GM12878 (cell line): Measurements from ENCODE around the gene EFCAB7. TPM values are rescaled to one million over a fixed set of nuclear protein-coding genes. Genes with fewer than 3 reads are reported as not detected.

ENCODE experiments used
- ATAC-seq: fragments of 200-7000 bp; cut with Tn5 transposase; 3 replicates; pipeline ENCODE4 v1.9.1; 2020; ENCODE audit warnings: mild to moderate bottlenecking, moderate library complexity
- BruUV-seq: library from RNA; stranded (reverse); fragments of 400-500 nt; replicated peaks from 2 replicates; lab custom pipeline; 2021; lab: Mats Ljungman, UMichigan
- CTCF ChIA-PET: fragments of 300-600 bp; sonication (Branson Sonifier 250); formaldehyde crosslinking; extraction: SDS; loops from one replicate; lab custom pipeline; 2021; ENCODE audit warnings: inconsistent platforms; lab: Yijun Ruan, JAX
- POLR2A ChIA-PET: fragments of 350-600 bp; formaldehyde crosslinking; extraction: SDS; loops from one replicate; lab custom pipeline; 2021; ENCODE audit warnings: inconsistent platforms; lab: Charles Lee
- RAD21 ChIA-PET: fragments of 300-600 bp; sonication (Branson Sonifier 250); formaldehyde crosslinking; loops from one replicate; lab custom pipeline; 2023; ENCODE audit warnings: antibody characterized with exemption; ENCODE audit not compliant: unreplicated experiment; lab: Charles Lee
- SMC1A ChIA-PET: fragments of 300-600 bp; sonication (Branson Sonifier 250); formaldehyde crosslinking; loops from one replicate; lab custom pipeline; 2023; ENCODE audit not compliant: unreplicated experiment, uncharacterized antibody; lab: Charles Lee
- DNase-seq: peaks from one replicate; pipeline ENCODE4 v3.0.0-alpha.2; 2011; ENCODE audit warnings: low read depth, low spot score
- FAIRE-seq: peaks from 3 replicates; lab custom pipeline; 2011; peaks lifted over from hg19 to GRCh38; lab: Jason Lieb, UNC
- H2AFZ ChIP-seq: 2 replicates; pipeline ENCODE4 v1.6.0; 2011; ENCODE audit warnings: low read depth, low read length, control low read depth; ENCODE audit not compliant: control insufficient read depth
- H3K27ac ChIP-seq: 2 replicates; pipeline ENCODE4 v1.5.1; 2011; ENCODE audit warnings: control low read depth; ENCODE audit not compliant: control insufficient read depth, insufficient read depth
- H3K27me3 ChIP-seq, 2 experiments: replicated peaks in 1 of 2; 2 replicates each; pipeline versions ENCODE4 v1.6.0 to v1.6.1; 2011; ENCODE audit warnings: low read length in 1 of 2; ENCODE audit not compliant: control insufficient read depth in 2 of 2, insufficient read depth in 2 of 2
- H3K36me3 ChIP-seq, 2 experiments: 2 replicates each; pipeline ENCODE4 v1.5.1; 2011; ENCODE audit warnings: low read length in 1 of 2; ENCODE audit not compliant: control insufficient read depth in 2 of 2, insufficient read depth in 2 of 2
- H3K4me1 ChIP-seq: 2 replicates; pipeline ENCODE4 v1.6.1; 2011; ENCODE audit warnings: mild to moderate bottlenecking, low read length, moderate library complexity, mixed read lengths; ENCODE audit not compliant: control insufficient read depth, insufficient read depth
- H3K4me2 ChIP-seq: 2 replicates; pipeline ENCODE4 v1.6.0; 2011; ENCODE audit warnings: control low read depth; ENCODE audit not compliant: control insufficient read depth, insufficient read depth
- H3K4me3 ChIP-seq: fragments of 200-600 bp; sonication (generic); 2 replicates; pipeline ENCODE4 v1.5.1; 2016
- H3K79me2 ChIP-seq: 2 replicates; pipeline ENCODE4 v1.6.0; 2011; ENCODE audit warnings: low read length; ENCODE audit not compliant: control insufficient read depth, insufficient read depth
- H3K9ac ChIP-seq: 2 replicates; pipeline ENCODE4 v1.8.0; 2011; ENCODE audit warnings: low read length, control low read depth, mixed read lengths; ENCODE audit not compliant: control insufficient read depth, insufficient read depth
- H3K9me3 ChIP-seq: replicated peaks from 3 replicates; pipeline ENCODE4 v1.5.1; 2011; ENCODE audit warnings: mild to moderate bottlenecking, low read length; ENCODE audit not compliant: control insufficient read depth, insufficient read depth
- H4K20me1 ChIP-seq: 2 replicates; pipeline ENCODE4 v1.6.0; 2011; ENCODE audit not compliant: control insufficient read depth, insufficient read depth
- CREM ChIP-seq: IDR thresholded peaks from 2 replicates; pipeline ENCODE4 v1.6.1; 2014; ENCODE audit warnings: antibody characterized with exemption, low read depth
- EED ChIP-seq: sonication (generic); IDR thresholded peaks from 2 replicates; pipeline ENCODE4 v1.6.1; 2016; ENCODE audit warnings: antibody characterized with exemption, low read depth
- FOS ChIP-seq: IDR thresholded peaks from 3 replicates; pipeline ENCODE4 v1.6.1; 2011; ENCODE audit warnings: borderline replicate concordance; ENCODE audit not compliant: insufficient read length; ENCODE audit errors: extremely low read depth
- LARP7 ChIP-seq: fragments of 450-650 bp; IDR thresholded peaks from 2 replicates; pipeline ENCODE4 v1.6.1; 2017; ENCODE audit warnings: mild to moderate bottlenecking
- MEF2A ChIP-seq: IDR thresholded peaks from 2 replicates; pipeline ENCODE4 v1.6.1; 2011; ENCODE audit warnings: low read depth, mild to moderate bottlenecking, low read length, moderate library complexity; ENCODE audit not compliant: insufficient read depth
- MXI1 ChIP-seq: fragments of 150-350 bp; IDR thresholded peaks from 2 replicates; pipeline ENCODE4 v1.6.1; 2011; ENCODE audit warnings: low read depth, mild to moderate bottlenecking, inconsistent platforms, low read length, improper control_type of control experiment
- MYB ChIP-seq: fragments of 150-350 bp; IDR thresholded peaks from 2 replicates; pipeline ENCODE4 v1.6.1; 2014; ENCODE audit warnings: mild to moderate bottlenecking, low read depth, low read length, borderline replicate concordance
- NR2F1 ChIP-seq: fragments of 450-650 bp; conservative IDR thresholded peaks from 2 replicates; pipeline ENCODE4 v1.6.1; 2017; ENCODE audit warnings: mild to moderate bottlenecking
- PAX5 ChIP-seq: IDR thresholded peaks from 2 replicates; pipeline ENCODE4 v1.6.1; 2011; ENCODE audit warnings: low read depth, low read length, borderline replicate concordance
- PAX8 ChIP-seq: fragments of 450-650 bp; IDR thresholded peaks from 2 replicates; pipeline ENCODE4 v1.6.1; 2017; ENCODE audit warnings: mild to moderate bottlenecking, moderate library complexity
- RBBP5 ChIP-seq: fragments of 200-600 bp; sonication (generic); conservative IDR thresholded peaks from 2 replicates; pipeline ENCODE4 v1.6.1; 2016
- SMAD1 ChIP-seq: fragments of 450-650 bp; IDR thresholded peaks from 2 replicates; pipeline ENCODE4 v1.6.1; 2018; ENCODE audit warnings: mild to moderate bottlenecking, low read depth; ENCODE audit not compliant: partially characterized antibody
- SRF ChIP-seq, 2 experiments: IDR thresholded peaks; 2 replicates each; pipeline ENCODE4 v1.6.1; 2011; ENCODE audit warnings: low read depth in 2 of 2, low read length in 2 of 2, mild to moderate bottlenecking in 1 of 2, moderate library complexity in 1 of 2
- TCF12 ChIP-seq: IDR thresholded peaks from 2 replicates; pipeline ENCODE4 v1.6.1; 2011; ENCODE audit warnings: low read depth, mild to moderate bottlenecking, low read length
- WRNIP1 ChIP-seq: IDR thresholded peaks from 2 replicates; pipeline ENCODE4 v1.6.1; 2011; ENCODE audit warnings: low read depth, low read length, improper control_type of control experiment, borderline replicate concordance
- ZNF274 ChIP-seq: IDR thresholded peaks from one replicate; pipeline ENCODE4 v1.8.0; 2011; ENCODE audit not compliant: insufficient read length, insufficient read depth
- ZZZ3 ChIP-seq: IDR thresholded peaks from 2 replicates; pipeline ENCODE4 v1.6.1; 2011; ENCODE audit warnings: low read depth; ENCODE audit not compliant: control insufficient read depth, insufficient read length
- in situ Hi-C: fragments of 300-500 bp; cut with MboI; formaldehyde crosslinking; loops from 9 replicates; pipeline ENCODE4 v1.14.3; 2018; ENCODE audit warnings: mixed read lengths
- intact Hi-C: fragments of 100-400 bp; cut with micrococcal nuclease; formaldehyde crosslinking; loops from one replicate; pipeline ENCODE4 v1.14.2; 2022; ENCODE audit not compliant: unreplicated experiment
- polyA plus RNA-seq, 11 experiments: library from polyadenylated mRNA; depleted of rRNA in 4 of 11; unstranded in 6 of 11; stranded (reverse) in 5 of 11; fragments of >200 nt; fragmentation: Nextera tagmentation in 4 of 11; fragmentation: Illumina TruSeq in 1 of 11; extraction: Ambion mirVana in 4 of 11; extraction: Trizol in 1 of 11; gene quantifications; 1 replicate in 1 of 11; 2 replicates in 10 of 11; pipeline versions ENCODE4 v1.2.1 to v1.2.3, GENCODE V29; 2011 to 2016; ENCODE audit warnings: inconsistent platforms in 2 of 11, missing spikeins in 2 of 11, low read depth in 1 of 11
- total RNA-seq, 4 experiments: library from RNA; depleted of rRNA in 3 of 4; stranded (reverse); fragments of >200 nt in 3 of 4; fragmentation: Illumina TruSeq in 1 of 4; extraction: Trizol in 1 of 4; gene quantifications; 2 replicates each; pipeline versions ENCODE4 v1.2.1 to v1.2.3, GENCODE V29; 2013 to 2021

The EFCAB7 gene
- total and polyA plus RNA-seq, 10 of the 15 experiments (the other 5 are each of a cell fraction or from before 2014, with no cell fraction given) = 4.4 to 9.8 (median 5.7) TPM

DNA sequence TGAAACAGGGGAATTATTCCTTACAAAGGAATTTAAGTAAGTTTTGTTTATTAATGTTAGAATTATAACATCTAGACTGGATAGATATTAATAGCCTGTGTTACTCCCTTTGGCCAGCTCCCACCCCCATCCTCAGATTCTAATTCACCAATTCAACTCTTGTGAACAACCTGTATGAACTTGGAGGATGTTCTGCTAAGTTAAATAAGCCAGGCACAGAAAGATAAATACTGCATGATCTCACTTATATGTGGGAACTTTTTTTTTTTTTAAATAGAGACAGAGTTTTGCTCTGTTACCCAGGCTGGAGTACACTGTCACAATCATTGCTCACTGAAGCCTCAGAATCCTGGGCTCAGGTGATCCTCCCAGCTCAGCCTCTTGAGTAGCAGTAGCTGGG is 32.2 kb downstream of the EFCAB7 start:
- H3K36me3 ChIP-seq = no peaks in the 10 kb centered on the region
- RAD21 ChIA-PET = no interaction called here
- FAIRE-seq = no peak
- no TSS peak for BruUV-seq
- no peak for TF ChIP-seq WRNIP1
- no peak for TF ChIP-seq MXI1
- no peak for TF ChIP-seq MEF2A
- no peak for TF ChIP-seq MYB
- TF ChIP-seq TCF12 = no peak
- no peak for TF ChIP-seq RBBP5
- TF ChIP-seq LARP7 = no peak
- TF ChIP-seq EED = no peak
- TF ChIP-seq SMAD1 = no peak
- TF ChIP-seq SRF (IDR thresholded peaks at IDR 0.05; ENCODE audit: low read depth in 2 of 2, low read length in 2 of 2) = no peak
- TF ChIP-seq NR2F1 = no peak
- TF ChIP-seq ZZZ3 = no peak
- no peak for TF ChIP-seq FOS
- TF ChIP-seq PAX8 = no peak
- no peak for TF ChIP-seq ZNF274
- no peak for TF ChIP-seq CREM
- no peak for TF ChIP-seq PAX5
- TF ChIP-seq, all 136 proteins: peak for 0
- intact Hi-C loops (no loop called here), in situ Hi-C loops (no loop called here)
- ATAC-seq = no peak
- ChIA-PET SMC1A (interaction anchor here (0.5 to 3.8 kb wide), 10 partner anchors 8 to 689 kb away, joined by 3 to 22 read pairs (median 6); no protein-coding TSS in a partner anchor), CTCF (interaction anchor here (0.6 to 7.0 kb wide), 10 partner anchors 10 to 688 kb away, joined by 3 to 48 read pairs (median 4); no protein-coding TSS in a partner anchor), POLR2A (interaction anchor here (1.0 kb wide), 1 partner anchor 15 kb away, joined by 3 read pairs; no protein-coding TSS in a partner anchor)
- H4K20me1 ChIP-seq = no peaks in the 10 kb centered on the region
- no peak overlapping the region for H3K9ac ChIP-seq
- no peak overlapping the region for H2AFZ ChIP-seq
- no peaks in the 10 kb centered on the region for H3K4me1 ChIP-seq
- H3K27me3 ChIP-seq = no peaks in the 10 kb centered on the region
- no peak overlapping the region for H3K27ac ChIP-seq
- H3K79me2 ChIP-seq = no peaks in the 10 kb centered on the region
- no peak for DNase-seq
- H3K4me3 ChIP-seq = no peak overlapping the region
- H3K9me3 ChIP-seq = no peaks in the 10 kb centered on the region
- no peak overlapping the region for H3K4me2 ChIP-seq
